ENCODE data around the gene SV2C.

DNA sequence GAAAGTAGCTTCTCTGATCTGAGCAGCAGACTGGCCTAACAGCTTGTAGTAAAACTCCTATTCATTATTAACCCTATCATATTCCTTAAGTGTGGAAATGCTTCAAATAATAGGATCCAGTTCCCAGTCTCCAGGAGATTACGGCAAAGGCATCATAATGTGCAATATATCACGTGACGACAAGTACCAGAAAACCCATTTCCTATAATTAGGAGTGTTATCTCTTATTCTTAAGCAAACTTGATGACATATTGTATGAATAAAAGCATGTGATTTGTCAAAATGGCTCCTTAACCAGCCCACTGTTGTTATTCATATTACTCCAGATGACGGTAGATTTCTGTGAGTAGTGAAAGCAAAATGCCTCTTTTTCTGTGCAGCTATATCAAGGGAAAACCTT, 2.9 kb downstream of the SV2C start:
- no peak for TF ChIP-seq EZH2 (IDR thresholded peaks at IDR 0.05)
- TF ChIP-seq, protein P1, sequence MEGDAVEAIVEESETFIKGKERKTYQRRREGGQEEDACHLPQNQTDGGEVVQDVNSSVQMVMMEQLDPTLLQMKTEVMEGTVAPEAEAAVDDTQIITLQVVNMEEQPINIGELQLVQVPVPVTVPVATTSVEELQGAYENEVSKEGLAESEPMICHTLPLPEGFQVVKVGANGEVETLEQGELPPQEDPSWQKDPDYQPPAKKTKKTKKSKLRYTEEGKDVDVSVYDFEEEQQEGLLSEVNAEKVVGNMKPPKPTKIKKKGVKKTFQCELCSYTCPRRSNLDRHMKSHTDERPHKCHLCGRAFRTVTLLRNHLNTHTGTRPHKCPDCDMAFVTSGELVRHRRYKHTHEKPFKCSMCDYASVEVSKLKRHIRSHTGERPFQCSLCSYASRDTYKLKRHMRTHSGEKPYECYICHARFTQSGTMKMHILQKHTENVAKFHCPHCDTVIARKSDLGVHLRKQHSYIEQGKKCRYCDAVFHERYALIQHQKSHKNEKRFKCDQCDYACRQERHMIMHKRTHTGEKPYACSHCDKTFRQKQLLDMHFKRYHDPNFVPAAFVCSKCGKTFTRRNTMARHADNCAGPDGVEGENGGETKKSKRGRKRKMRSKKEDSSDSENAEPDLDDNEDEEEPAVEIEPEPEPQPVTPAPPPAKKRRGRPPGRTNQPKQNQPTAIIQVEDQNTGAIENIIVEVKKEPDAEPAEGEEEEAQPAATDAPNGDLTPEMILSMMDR (IDR thresholded peaks at IDR 0.05) = no peak
